H1 (cell line): ENCODE results near the gene UNC79. TPM values are rescaled to one million over a fixed set of nuclear protein-coding genes. Genes with fewer than 3 reads are reported as not detected.
"Not testable (repeated sequence)": the region's sequence is repeated elsewhere in the genome, so short reads cannot be mapped to it uniquely, and the experiment has no call there.

Experiments used
- CTCF ChIA-PET: fragments of 300-600 bp; sonication (Branson Sonifier 250); formaldehyde crosslinking; loops from one replicate; lab custom pipeline; 2021; ENCODE audit not compliant: partially characterized antibody; lab: Charles Lee
- POLR2A ChIA-PET: fragments of 300-600 bp; sonication (Branson Sonifier 250); formaldehyde crosslinking; loops from one replicate; lab custom pipeline; 2021; ENCODE audit warnings: inconsistent platforms; ENCODE audit not compliant: partially characterized antibody; lab: Charles Lee
- DNase-seq, 2 experiments: peaks; one replicate each; pipeline versions ENCODE4 v3.0.0 to v3.0.0-alpha.2; 2010 to 2022; ENCODE audit warnings: low spot score in 2 of 2, low read depth in 1 of 2, mixed read lengths in 1 of 2
- FAIRE-seq: peaks from 2 replicates; lab custom pipeline; 2011; peaks lifted over from hg19 to GRCh38; lab: Jason Lieb, UNC
- H2AFZ ChIP-seq: 2 replicates; pipeline ENCODE4 v1.8.1; 2012; ENCODE audit warnings: low read length, inconsistent platforms
- H2AK5ac ChIP-seq: 2 replicates; pipeline ENCODE4 v1.6.1; 2013; ENCODE audit warnings: low read depth, low read length
- H2BK120ac ChIP-seq: replicated peaks from 2 replicates; pipeline ENCODE3; 2013; ENCODE audit warnings: low read depth, low read length, inconsistent platforms
- H2BK12ac ChIP-seq: 2 replicates; pipeline ENCODE4 v1.6.1; 2013; ENCODE audit warnings: low read depth, low read length
- H2BK15ac ChIP-seq: 2 replicates; pipeline ENCODE4 v1.6.1; 2013; ENCODE audit warnings: low read length
- H2BK20ac ChIP-seq: 2 replicates; pipeline ENCODE4 v1.6.1; 2013; ENCODE audit warnings: low read length
- H2BK5ac ChIP-seq: 2 replicates; pipeline ENCODE4 v1.6.1; 2013; ENCODE audit warnings: low read depth, low read length
- H3K14ac ChIP-seq: 2 replicates; pipeline ENCODE4 v1.6.1; 2013; ENCODE audit warnings: inconsistent platforms; ENCODE audit not compliant: insufficient read length
- H3K18ac ChIP-seq: 2 replicates; pipeline ENCODE4 v1.6.1; 2013; ENCODE audit warnings: low read length; ENCODE audit errors: extremely low read depth
- H3K23ac ChIP-seq: 2 replicates; pipeline ENCODE4 v1.6.1; 2013; ENCODE audit warnings: inconsistent platforms; ENCODE audit not compliant: insufficient read length
- H3K23me2 ChIP-seq: 2 replicates; pipeline ENCODE4 v1.6.1; 2013; ENCODE audit warnings: low read depth, low read length
- H3K27ac ChIP-seq: 2 replicates; pipeline ENCODE4 v1.6.1; 2011; ENCODE audit warnings: low read depth, low read length, inconsistent platforms
- H3K27me3 ChIP-seq, 4 experiments: replicated peaks in 1 of 4; 1 replicate in 1 of 4; 2 replicates in 3 of 4; pipeline versions ENCODE4 v1.6.1 to v1.8.1; 2011 to 2013; ENCODE audit warnings: low read length in 3 of 4, mild to moderate bottlenecking in 3 of 4, inconsistent platforms in 2 of 4, mixed read lengths in 2 of 4, moderate library complexity in 1 of 4; ENCODE audit not compliant: control insufficient read depth in 3 of 4, insufficient read depth in 3 of 4; ENCODE audit errors: extremely low read depth in 1 of 4
- H3K36me3 ChIP-seq, 4 experiments: 2 replicates each; pipeline versions ENCODE4 v1.6.1 to v1.8.1; 2011 to 2013; ENCODE audit warnings: mild to moderate bottlenecking in 4 of 4, low read length in 3 of 4, moderate library complexity in 2 of 4, control low read depth in 1 of 4, inconsistent platforms in 1 of 4; ENCODE audit not compliant: insufficient read depth in 4 of 4, control insufficient read depth in 2 of 4
- H3K4ac ChIP-seq: replicated peaks from 2 replicates; pipeline ENCODE3; 2013; ENCODE audit warnings: low read length, low read depth, mixed read lengths, inconsistent platforms; ENCODE audit not compliant: insufficient read length
- H3K4me1 ChIP-seq, 4 experiments: replicated peaks in 1 of 4; 1 replicate in 1 of 4; 2 replicates in 3 of 4; pipeline versions ENCODE4 v1.6.1 to v1.8.1; 2011 to 2013; ENCODE audit warnings: low read length in 3 of 4, inconsistent platforms in 2 of 4, mixed read lengths in 1 of 4; ENCODE audit not compliant: insufficient read depth in 4 of 4, control insufficient read depth in 3 of 4
- H3K4me2 ChIP-seq, 2 experiments: 2 replicates each; pipeline versions ENCODE4 v1.6.1 to v1.8.1; 2011 to 2013; ENCODE audit warnings: low read depth in 2 of 2, low read length in 2 of 2, control low read depth in 1 of 2, inconsistent platforms in 1 of 2, mild to moderate bottlenecking in 1 of 2; ENCODE audit not compliant: insufficient read depth in 1 of 2
- H3K4me3 ChIP-seq, 4 experiments: fragments of 200-600, 300-600 bp in 1 of 4; sonication (generic), shearing (Covaris generic), sonication (Bioruptor Twin) in 1 of 4; 2 replicates each; pipeline versions ENCODE4 v1.5.1 to v1.8.1; 2011 to 2016; ENCODE audit warnings: low read length in 4 of 4, low read depth in 3 of 4, control low read depth in 2 of 4, inconsistent platforms in 2 of 4, mild to moderate bottlenecking in 2 of 4, mixed read lengths in 1 of 4, moderate library complexity in 1 of 4; ENCODE audit not compliant: insufficient read depth in 2 of 4; ENCODE audit errors: extremely low read depth in 1 of 4
- H3K56ac ChIP-seq: replicated peaks from 2 replicates; pipeline ENCODE3; 2013; ENCODE audit warnings: low read depth, mild to moderate bottlenecking, mixed read lengths, low read length, inconsistent platforms; ENCODE audit not compliant: insufficient read length
- H3K79me1 ChIP-seq: 2 replicates; pipeline ENCODE4 v1.6.1; 2013; ENCODE audit warnings: low read depth, low read length, control low read depth
- H3K79me2 ChIP-seq, 2 experiments: 2 replicates each; pipeline versions ENCODE4 v1.6.1 to v1.8.1; 2012 to 2013; ENCODE audit warnings: low read length in 2 of 2, mild to moderate bottlenecking in 2 of 2, inconsistent platforms in 1 of 2; ENCODE audit not compliant: insufficient read depth in 2 of 2, control insufficient read depth in 1 of 2
- H3K9ac ChIP-seq, 4 experiments: replicated peaks in 1 of 4; 1 replicate in 1 of 4; 2 replicates in 3 of 4; pipeline versions ENCODE4 v1.6.1 to v1.8.1; 2011 to 2013; ENCODE audit warnings: low read depth in 3 of 4, low read length in 3 of 4, control low read depth in 2 of 4, mild to moderate bottlenecking in 2 of 4, moderate library complexity in 2 of 4, inconsistent platforms in 1 of 4; ENCODE audit errors: extremely low read depth in 1 of 4
- H3K9me3 ChIP-seq, 2 experiments: 2 replicates each; pipeline versions ENCODE4 v1.6.1 to v1.8.1; 2012 to 2013; ENCODE audit warnings: mild to moderate bottlenecking in 2 of 2, moderate library complexity in 2 of 2, control low read depth in 1 of 2, inconsistent platforms in 1 of 2, low read depth in 1 of 2, low read length in 1 of 2, mixed read lengths in 1 of 2; ENCODE audit not compliant: insufficient read depth in 2 of 2
- H4K20me1 ChIP-seq, 2 experiments: replicated peaks in 1 of 2; 2 replicates each; pipeline versions ENCODE3 to v1.8.1; 2011 to 2013; ENCODE audit warnings: inconsistent platforms in 2 of 2, low read length in 2 of 2, mild to moderate bottlenecking in 1 of 2; ENCODE audit not compliant: insufficient read depth in 2 of 2, control insufficient read depth in 1 of 2
- H4K5ac ChIP-seq: 2 replicates; pipeline ENCODE4 v1.6.1; 2013; ENCODE audit warnings: low read length, low read depth, mixed read lengths, inconsistent platforms; ENCODE audit not compliant: insufficient read length
- H4K8ac ChIP-seq: 2 replicates; pipeline ENCODE4 v1.8.0; 2013; ENCODE audit warnings: mild to moderate bottlenecking, moderate library complexity, low read length, inconsistent platforms; ENCODE audit not compliant: insufficient read depth; ENCODE audit errors: extremely low read depth
- H4K91ac ChIP-seq: replicated peaks from 2 replicates; pipeline ENCODE3; 2013; ENCODE audit warnings: low read length, mixed read lengths, inconsistent platforms; ENCODE audit not compliant: insufficient read length
- WGBS, 2 experiments: shearing (Covaris generic) in 1 of 2; methylation state at CpG; one replicate each; pipeline versions ENCODE4 v1.1.6 to v1.1.7; 2013 to 2015; ENCODE audit warnings: low lambda C conversion rate in 2 of 2, mixed read lengths in 2 of 2, inconsistent platforms in 1 of 2, low coverage in 1 of 2, missing lambda C conversion rate in 1 of 2; ENCODE audit not compliant: insufficient replicate concordance in 2 of 2, insufficient coverage in 1 of 2, insufficient read length in 1 of 2; ENCODE audit errors: extremely low coverage in 1 of 2, missing lambda C conversion rate in 1 of 2; 5-methylcytosine and 5-hydroxymethylcytosine counted together
- polyA plus RNA-seq, 7 experiments: library from polyadenylated mRNA; depleted of rRNA in 3 of 7; stranded (reverse) in 5 of 7; unstranded in 2 of 7; fragments of >200 nt in 5 of 7; fragments of 200-250 nt in 2 of 7; gene quantifications; 1 replicate in 5 of 7; 2 replicates in 1 of 7; 4 replicates in 1 of 7; pipeline versions ENCODE4 v1.2.1 to v1.2.3, GENCODE V29; 2011 to 2013; ENCODE audit warnings: missing spikeins in 2 of 7, mixed read lengths in 2 of 7
- total RNA-seq: library from RNA; stranded (reverse); fragmentation: NEBNext Ultra II Directional; extraction: Animal tissue kit (Norgen Biotek cat#: 25700); gene quantifications from 2 replicates; pipeline ENCODE4 v1.2.1, GENCODE V29; 2021

Gene UNC79
- total and polyA plus RNA-seq, 2 of the 8 experiments (the other 6 are each of a cell fraction or from before 2014, with no cell fraction given), result 1.8 to 2.3 TPM

GRCh38 chr14:93493622-93494021 is 62.9 kb downstream of the UNC79 start:
- H4K5ac ChIP-seq, H3K23ac ChIP-seq, H3K36me3 ChIP-seq, POLR2A ChIA-PET, FAIRE-seq, H4K8ac ChIP-seq, H2AFZ ChIP-seq, H3K56ac ChIP-seq, H3K23me2 ChIP-seq, H4K20me1 ChIP-seq, H3K79me2 ChIP-seq, H3K14ac ChIP-seq, H2BK20ac ChIP-seq, H4K91ac ChIP-seq, H3K4me1 ChIP-seq, H3K4ac ChIP-seq, H3K27ac ChIP-seq, H3K4me3 ChIP-seq, H2BK120ac ChIP-seq, H3K18ac ChIP-seq, H3K9me3 ChIP-seq, DNase-seq, H3K9ac ChIP-seq, H2AK5ac ChIP-seq, H3K4me2 ChIP-seq, H2BK12ac ChIP-seq, H2BK15ac ChIP-seq, H3K27me3 ChIP-seq, H3K79me1 ChIP-seq, H2BK5ac ChIP-seq: not testable (repeated sequence)
- CTCF ChIA-PET, result interaction anchor here (0.6 to 0.9 kb wide), 2 partner anchors 446 to 1215 kb away, joined by 3 read pairs; no protein-coding TSS in a partner anchor
- WGBS, 2 experiments, result 86% methylated on average over 2 of the region's 2 CpGs; no CpG with 5 or more reads in 1 of the 2 experiments
